Activated gamma-delta T cell (primary cell): Measurements from ENCODE around the gene NLRP7.
"Not testable (repeated sequence)": the region's sequence is repeated elsewhere in the genome, so short reads cannot be mapped to it uniquely, and the experiment has no call there.

Experiments used
- DNase-seq: peaks from one replicate; lab custom pipeline; 2025; lab: John Stamatoyannopoulos, UW
- total RNA-seq, 2 donors: gene quantifications; one replicate each; lab custom pipeline; 2026; lab: John Stamatoyannopoulos, UW

Gene NLRP7
- 0 to 0.04 reads per million in 2 donors for total RNA-seq

DNA sequence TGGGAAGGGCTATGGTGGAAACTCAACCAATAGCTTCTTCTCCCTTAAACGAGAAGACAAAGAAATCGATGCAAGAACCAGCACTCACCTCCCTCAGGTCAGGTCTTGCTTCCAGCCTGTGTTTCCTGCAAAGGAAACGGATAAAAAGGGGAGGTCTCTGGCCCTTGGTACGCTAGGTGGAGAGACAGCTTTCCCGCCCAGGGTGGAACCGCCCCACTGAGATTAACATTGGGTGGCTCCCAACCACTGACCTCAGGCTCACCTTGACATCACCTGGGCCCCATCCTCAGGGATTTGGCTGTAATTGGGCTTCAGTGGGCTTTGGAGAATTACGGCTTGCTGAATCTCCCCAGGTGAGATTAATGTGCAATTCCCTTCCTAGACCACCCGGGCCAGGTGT, at the start of gene NLRP7:
NLRP7 (minus strand) TSS at position 150 of the 400 bp plus-strand sequence.
- no peak for DNase-seq

DNA sequence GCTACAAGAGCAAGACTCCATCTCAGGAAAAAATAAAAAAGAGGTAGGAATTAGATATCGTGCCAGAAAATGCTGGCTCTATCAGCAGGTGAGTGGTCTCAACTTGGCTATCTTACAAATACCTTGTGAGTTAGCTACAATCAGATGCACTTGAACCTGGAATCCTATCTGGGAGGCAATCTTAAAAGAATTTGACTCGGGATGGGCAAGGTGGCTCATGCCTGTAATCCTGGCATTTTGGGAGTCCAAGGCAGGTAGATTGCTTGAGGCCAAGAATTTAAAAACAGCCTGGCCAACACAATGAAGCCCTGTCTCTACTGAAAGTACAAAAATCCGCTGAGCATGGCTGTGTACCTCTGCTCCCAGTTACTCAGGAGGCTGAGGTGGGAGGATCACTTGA, 48.2 kb upstream of the NLRP7 start:
- DNase-seq, result no peak

DNA sequence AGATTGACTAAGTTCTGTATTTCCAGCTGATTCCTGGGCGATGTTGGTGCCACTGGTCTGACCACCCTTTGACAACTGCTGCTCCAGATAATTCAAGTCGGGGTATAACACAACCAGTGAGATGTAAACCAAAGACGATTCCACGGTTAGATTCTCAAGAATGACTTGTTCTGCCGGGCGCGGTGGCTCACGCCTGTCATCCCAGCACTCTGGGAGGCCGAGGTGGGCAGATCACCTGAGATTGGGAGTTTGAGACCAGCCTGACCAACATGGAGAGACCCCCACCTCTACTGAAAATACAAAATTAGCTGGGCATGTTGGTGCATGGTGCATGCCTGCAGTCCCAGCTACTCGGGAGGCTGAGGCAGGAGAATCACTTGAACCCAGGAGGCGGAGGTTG, 42.2 kb upstream of the NLRP7 start:
- not testable (repeated sequence) for DNase-seq

DNA sequence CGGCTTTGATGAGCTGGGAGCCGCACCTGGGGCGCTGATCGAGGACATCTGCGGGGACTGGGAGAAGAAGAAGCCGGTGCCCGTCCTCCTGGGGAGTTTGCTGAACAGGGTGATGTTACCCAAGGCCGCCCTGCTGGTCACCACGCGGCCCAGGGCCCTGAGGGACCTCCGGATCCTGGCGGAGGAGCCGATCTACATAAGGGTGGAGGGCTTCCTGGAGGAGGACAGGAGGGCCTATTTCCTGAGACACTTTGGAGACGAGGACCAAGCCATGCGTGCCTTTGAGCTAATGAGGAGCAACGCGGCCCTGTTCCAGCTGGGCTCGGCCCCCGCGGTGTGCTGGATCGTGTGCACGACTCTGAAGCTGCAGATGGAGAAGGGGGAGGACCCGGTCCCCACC, 35.2 kb upstream of the NLRP7 start:
- DNase-seq, result not testable (repeated sequence)

DNA sequence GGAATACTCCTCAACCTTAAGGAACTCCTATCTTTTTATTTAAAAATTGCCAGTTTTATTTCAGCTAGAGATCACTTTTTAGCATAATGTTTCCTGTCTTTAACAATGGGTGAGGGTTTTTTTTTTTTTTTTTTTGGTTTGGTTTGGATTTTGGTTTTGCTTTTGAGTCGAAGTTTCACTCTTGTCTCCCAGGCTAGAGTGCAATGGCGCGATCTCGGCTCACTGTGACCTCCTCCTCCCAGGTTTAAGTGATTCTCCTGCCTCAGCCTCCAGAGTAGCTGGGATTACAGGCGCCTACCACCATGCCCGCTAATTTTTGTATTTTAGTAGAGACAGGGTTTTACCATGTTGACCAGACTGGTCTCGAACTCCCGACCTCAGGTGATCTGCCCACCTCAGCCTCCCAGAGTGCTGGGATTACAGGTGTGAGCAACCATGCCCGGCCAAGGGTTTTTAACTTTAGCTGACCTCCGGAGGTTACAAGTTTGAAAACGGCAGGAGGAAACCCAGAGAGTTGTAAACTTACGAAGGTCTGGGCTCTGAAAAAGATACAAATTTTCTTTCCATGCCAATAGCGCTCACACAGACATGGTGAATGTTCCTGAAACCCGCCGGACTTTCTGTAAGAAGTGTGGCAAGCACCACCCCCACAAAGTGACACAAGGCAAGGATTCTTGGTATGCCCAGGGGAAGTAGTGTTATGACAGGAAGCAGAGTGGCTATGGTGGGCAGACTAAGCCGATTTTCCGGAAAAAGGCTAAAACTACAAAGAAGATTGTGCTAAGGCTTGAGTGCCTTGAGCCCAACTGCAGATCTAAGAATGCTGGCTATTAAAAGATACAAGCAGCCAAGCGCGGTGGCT, 26.1 kb upstream of the NLRP7 start:
- DNase-seq, result not testable (repeated sequence)

DNA sequence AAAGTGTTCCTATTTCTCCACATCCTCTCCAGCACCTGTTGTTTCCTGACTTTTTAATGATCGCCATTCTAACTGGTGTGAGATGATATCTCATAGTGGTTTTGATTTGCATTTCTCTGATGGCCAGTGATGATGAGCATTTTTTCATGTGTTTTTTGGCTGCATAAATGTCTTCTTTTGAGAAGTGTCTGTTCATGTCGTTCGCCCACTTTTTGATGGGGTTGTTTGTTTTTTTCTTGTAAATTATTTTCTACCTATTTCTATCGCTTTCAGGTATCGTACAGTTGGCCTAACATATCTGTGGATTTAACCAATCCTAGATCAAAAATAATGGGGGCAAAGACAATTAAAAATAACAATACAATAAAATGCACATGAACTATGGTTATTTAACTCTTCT, 24.1 kb upstream of the NLRP7 start:
- not testable (repeated sequence) for DNase-seq

DNA sequence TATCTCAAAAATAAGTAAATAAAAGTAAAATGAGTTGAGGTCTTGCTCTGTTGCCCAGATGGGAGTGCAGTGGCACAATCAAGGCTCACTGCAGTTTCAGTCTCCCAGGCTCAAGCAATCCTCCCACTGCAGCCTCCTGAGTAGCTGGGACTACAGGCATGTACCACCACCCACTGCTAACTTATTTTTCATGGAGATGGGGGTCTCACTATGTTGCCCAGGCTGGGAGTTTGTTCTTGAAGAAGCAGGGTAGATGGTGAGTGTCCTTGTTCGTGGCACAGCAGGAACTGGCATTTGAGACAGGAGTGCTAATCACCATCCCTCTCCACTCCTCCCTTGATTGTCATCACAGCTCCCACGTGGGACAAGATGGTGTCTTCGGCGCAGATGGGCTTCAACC, 22.3 kb upstream of the NLRP7 start:
- no peak for DNase-seq

DNA sequence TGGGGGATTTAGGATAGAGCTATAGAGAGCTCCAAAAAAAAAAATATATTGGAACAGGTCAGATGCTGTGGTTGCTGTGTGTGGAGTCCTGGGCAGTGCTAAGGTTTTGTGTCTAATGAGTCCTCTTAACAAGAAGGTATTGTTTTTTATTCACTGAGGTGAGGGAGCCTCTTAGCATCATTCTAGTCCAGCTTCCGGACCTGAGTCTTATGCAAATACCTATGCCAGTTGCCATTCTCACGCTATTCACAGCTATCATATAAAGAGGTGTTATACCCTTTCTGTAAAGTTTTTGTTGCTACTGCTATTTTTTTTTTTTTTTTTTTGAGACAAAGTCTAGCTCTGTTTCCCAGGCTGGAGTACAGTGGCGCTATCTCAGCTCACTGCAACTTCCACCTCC, 20.3 kb upstream of the NLRP7 start:
- DNase-seq, result no peak

DNA sequence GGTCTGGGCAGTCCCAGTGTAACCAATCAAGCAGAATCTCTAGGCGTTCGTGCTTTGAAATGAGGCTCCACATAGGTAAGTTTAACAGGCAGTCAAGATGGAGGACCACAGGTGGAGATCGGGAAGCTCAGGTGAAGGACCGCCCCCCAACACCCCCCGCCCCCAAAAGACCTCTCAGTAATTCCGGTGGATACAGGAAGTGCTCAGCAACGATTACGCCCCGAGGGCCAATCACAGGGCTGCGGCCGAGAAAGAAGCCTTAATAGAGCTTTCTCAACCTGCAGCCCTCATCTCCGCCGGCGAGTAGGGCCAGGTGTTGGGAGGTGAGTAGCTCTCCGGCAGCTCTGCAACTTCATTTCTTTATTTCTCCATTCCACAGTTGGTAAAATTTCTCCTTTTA, 17.7 kb upstream of the NLRP7 start:
- DNase-seq, result not testable (repeated sequence)

DNA sequence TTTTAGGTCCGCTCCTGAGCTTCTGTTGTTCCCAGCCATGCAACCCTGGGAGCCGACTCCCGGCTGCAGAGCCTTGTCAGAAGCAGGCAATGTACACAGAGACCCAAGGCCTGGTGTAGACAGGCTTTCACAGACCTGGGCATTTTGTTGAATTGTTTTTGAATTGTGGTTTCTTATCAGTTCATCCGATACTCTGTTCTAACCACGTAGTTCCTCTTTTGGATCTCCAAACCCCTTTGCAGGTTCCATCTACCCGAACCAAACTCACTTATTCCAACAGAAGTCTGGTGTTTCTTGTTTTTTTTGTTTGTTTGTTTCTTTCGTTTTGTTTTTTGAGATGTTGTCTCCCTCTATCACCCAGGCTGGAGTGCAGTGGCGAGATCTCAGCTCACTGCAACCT, 12.5 kb upstream of the NLRP7 start:
- no peak for DNase-seq

DNA sequence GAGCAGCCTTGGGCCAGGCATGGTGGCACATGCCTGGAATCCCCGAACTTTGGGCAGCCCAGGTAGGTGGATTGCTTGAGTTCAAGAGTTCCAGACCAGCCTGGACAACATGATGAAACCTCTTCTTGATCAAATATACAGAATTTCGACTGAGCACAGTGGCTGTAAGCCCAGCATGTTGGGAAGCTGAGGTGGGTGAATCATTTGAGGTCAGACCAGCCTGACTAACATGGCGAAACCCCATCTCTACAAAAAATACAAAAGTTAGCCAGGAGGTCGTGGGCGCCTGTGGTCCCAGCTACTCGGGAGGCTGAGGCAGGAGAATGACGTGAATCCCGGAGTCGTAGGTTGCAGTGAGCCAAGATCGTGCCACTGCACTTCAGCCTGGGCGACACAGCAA, 8.0 kb upstream of the NLRP7 start:
- no peak for DNase-seq

DNA sequence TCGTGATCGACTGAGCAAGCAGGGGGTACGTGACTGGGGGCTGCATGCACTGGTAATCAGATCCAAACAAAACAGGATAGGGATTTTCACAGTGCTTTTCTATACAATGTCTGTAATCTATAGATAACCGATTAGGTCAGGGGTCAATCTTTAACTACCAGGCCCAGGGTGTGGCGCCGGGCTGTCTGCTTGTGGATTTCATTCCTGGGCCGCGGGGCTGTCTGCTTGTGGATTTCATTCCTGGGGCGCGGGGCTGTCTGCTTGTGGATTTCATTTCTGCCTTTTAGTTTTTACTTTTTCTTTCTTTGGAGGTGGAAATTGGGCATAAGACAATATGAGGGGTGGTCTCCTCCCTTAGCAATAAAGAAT, 6.0 kb upstream of the NLRP7 start:
- not testable (repeated sequence) for DNase-seq

DNA sequence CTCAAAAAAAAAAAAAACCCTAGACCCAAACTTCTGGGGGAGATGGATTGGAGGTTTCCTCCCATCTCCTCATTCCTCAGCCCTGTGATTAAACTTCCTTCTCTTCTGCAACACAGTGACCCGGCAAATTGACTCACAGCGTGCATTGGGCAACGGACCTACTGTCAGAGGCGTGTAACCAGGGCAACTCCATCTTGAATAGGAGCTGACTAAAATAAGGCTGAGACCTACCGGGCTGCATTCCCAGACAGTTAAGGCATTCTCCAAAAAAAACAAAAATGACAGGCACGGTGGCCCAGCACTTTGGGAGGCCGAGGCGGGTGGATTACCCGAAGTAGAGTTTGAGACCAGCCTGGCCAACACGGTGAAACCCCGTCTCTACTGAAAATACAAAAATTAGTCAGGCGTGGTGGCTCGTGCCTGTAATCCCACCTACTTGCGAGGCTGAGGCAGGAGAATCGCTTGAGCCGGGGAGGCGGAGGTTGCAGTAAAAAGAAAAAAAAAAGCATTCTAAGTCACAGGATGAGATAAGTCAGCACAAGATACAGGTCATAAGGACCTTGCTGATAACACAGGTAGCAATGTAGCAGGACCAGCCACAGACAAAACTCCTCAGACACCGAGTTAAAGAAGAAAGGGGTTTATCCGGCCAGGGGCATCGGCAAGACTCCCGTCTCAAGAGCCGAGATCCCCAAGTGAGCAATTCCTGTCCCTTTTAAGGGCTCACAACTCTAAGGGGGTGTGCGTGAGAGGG, 5.4 kb upstream of the NLRP7 start:
- DNase-seq, result no peak

DNA sequence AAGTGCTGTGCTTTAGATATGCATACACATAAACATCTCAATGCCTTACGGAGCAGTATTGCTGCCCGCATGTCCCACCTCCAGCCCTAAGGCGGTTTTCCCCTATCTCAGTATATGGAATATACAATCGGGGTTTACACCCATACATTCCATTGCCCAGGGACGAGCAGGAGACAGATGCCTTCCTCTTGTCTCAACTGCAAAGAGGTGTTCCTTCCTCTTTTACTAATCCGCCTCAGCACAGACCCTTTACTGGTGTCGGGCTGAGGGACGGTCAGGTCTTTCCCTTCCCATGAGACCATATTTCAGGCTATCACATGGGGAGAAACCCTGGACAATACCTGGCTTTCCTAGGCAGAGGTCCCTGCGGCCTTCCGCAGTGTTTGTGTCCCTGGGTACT, 3.2 kb upstream of the NLRP7 start:
- DNase-seq, result not testable (repeated sequence)

DNA sequence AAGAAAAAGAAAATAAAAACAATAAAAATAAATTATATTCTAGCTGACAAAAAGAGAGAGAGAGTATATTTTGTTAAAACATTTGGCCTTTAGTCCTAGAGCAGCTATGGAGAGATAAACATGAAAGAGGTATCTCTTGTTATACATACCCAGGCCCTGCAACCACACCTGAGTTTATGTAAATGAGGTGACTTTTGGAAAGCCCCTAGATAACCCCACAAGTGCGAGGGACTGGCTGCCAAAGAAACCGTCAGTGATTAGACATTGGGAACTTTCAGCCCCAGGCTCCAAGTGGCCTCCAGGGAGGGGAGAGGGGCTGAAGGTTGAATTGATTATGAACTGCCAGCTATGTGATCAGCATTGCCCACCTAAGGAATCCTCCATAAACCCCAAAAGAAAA, 2.1 kb upstream of the NLRP7 start:
- no peak for DNase-seq

DNA sequence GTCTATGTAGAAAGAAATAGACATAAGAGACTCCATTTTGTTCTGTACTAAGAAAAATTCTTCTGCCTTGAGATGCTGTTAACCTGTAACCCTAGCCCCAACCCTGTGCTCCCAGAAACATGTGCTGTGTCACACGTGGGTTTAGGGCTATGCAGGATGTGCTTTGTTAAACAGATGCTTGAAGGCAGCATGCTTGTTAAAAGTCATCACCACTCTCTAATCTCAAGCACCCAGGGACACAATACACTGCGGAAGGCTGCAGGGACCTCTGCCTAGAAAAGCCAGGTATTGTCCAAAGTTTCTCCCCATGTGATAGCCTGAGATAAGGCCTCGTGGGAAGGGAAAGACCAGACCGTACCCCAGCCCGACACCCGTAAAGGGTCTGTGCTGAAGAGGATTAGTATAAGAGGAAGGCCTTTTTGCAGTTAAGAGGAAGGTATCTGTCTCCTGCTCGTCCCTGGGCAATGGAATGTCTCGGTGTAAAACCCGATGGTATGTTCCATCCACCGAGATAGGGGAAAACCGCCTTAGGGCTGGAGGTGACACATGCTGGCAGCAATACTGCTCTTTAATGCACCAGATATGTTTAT, 3.5 kb downstream of the NLRP7 start:
- not testable (repeated sequence) for DNase-seq

DNA sequence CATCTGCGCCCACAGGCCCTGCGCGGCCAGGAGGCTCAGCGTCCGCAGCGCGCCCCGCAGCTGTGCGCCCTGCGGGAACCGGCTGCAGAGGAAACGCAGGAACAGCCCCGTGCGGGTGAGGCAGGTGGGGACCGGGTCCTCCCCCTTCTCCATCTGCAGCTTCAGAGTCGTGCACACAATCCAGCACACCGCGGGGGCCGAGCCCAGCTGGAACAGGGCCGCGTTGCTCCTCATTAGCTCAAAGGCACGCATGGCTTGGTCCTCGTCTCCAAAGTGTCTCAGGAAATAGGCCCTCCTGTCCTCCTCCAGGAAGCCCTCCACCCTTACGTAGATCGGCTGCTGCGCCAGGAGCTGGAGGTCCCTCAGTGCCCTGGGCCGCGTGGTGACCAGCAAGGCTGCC, 7.8 kb downstream of the NLRP7 start:
- DNase-seq, result not testable (repeated sequence)

DNA sequence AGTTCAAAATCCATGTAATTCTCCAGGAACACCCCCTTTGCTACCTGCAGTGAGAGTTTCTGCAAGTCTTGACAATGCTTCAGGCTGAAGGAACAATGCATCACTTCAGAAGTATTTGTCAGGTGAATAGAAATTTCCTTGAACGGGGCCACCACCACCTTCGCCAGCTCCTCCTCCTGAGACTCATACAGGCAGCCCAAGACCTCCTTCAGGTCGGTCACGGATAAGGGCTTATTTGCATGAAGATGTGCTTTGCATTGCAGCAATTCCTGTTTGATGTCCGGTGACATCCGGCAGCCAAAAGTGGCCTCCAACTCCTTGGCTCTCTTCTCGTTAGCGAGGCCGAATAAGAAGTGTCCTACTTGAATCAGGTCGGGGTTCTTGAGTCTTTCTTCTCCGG, 8.4 kb downstream of the NLRP7 start:
- no peak for DNase-seq

DNA sequence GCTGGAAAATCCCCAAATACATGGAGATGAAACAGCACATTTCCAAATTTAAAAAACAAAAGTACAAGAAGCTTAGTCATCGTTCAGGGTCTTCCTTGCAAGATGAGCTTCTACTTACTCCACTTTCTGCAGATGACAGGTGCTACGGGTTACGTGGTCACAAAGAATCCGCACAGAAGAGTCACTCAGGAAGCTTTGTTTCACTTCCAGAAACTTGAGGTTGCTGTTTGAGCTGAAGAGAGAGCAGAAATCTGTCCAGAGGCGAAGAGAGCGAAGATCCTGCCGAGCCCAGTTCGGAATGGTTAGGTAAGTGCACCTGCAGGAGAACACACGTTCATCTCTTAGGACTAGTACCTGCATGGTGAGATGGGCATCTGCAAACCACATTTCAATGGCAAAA, 9.4 kb downstream of the NLRP7 start:
- no peak for DNase-seq

DNA sequence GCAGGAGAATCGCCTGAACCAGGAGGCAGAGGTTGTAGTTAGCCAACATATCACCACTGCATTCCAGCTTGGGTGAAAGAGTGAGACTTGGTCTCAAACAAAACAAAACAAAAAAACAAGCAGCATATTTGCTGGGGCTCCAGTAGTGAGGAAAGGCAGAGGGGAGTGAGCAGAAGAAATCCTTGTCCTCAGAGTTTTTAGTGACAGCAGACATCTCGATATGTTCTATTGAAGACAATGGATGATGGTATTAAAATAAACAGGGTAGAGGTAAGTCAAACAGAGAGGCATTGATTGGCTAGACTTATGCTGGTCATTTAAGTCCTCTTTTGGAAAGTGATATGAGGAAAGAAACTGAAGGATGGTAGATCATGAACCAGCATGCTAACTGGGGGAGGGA, 19.0 kb downstream of the NLRP7 start:
- DNase-seq, result no peak

DNA sequence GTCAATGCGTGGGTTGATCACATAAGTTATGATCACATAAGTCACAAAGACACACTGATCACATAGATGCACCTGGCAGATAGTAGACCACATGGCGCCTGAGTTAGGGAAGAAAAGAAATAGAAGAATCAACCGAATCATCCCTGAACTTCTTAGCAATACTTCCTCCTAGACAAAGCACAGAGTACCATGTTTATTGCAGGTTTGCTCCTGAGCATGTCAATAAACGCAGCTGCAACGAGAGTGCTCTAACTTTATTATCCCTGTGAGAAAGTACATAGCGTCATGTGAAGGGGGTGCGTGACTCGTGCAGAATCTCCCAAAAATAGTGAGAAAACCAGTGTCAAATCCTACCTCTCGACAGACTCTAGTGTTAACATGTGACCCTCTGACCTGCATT, 24.1 kb downstream of the NLRP7 start:
- no peak for DNase-seq

DNA sequence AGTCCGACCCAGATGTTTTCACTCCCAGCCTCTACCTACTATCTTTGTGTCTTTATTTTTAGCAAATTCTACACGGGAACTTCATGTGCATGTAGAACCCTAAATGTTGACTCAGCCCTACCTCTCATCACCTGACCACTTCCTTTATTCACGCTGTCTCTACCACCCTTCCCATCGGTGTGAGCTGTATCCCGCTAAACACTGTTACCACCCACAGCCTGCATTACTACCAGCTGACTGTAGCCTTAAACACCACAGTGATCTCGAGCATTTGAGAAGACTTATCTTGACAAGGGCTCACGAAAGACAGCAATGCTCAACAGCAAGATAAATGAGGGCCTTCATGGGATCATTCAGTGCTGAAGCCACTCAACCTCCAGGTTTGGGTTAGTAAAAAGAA, 26.2 kb downstream of the NLRP7 start:
- DNase-seq, result no peak
